ENCODE measurements around the gene PIK3AP1. TPM values are rescaled to one million over a fixed set of nuclear protein-coding genes. Genes with fewer than 3 reads are reported as not detected.
"Not testable (repeated sequence)": the region's sequence is repeated elsewhere in the genome, so short reads cannot be mapped to it uniquely, and the experiment has no call there.

The PIK3AP1 gene
- total RNA-seq, 1 experiment from 2014 or later = 1.7 TPM

DNA sequence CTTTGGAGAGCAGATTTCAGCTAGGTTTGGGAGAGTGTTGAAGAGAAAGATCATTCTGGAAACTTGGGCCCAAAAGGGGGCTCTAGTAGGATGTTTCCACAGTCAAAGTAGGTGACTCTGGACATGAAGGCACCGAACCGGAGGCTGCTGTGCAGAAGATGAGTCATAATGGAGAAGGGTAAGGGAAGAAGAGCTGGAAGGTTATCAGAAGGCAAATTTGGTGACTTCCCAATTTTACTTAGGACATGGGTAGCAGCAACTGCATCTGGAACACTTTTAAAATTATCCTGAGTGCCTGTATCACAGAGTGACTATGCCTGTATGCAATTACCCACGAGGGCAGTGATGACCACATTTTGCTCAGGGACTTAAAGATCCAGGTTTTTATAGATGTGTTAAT, 38.8 kb downstream of the PIK3AP1 start:
- no peaks in the 10 kb centered on the region for H4K20me1 ChIP-seq (ENCODE audit: insufficient read depth)
- no peak overlapping the region for H3K4me2 ChIP-seq
- H2AFZ ChIP-seq = no peak overlapping the region
- H3K36me3 ChIP-seq (ENCODE audit: low read depth) = no peaks in the 10 kb centered on the region
- no peak for DNase-seq
- no peaks in the 10 kb centered on the region for H3K79me2 ChIP-seq (ENCODE audit: low read depth)
- POLR2A ChIA-PET (ENCODE audit: unreplicated experiment) = no interaction called here
- intact Hi-C loops (cut with micrococcal nuclease; ENCODE audit: unreplicated experiment) = no loop called here
- no peaks in the 10 kb centered on the region for H3F3A ChIP-seq (ENCODE audit: insufficient read depth, low read depth)
- TF ChIP-seq EZH2 (IDR thresholded peaks at IDR 0.05; ENCODE audit: low read depth) = no peak
- TF ChIP-seq, protein P1, sequence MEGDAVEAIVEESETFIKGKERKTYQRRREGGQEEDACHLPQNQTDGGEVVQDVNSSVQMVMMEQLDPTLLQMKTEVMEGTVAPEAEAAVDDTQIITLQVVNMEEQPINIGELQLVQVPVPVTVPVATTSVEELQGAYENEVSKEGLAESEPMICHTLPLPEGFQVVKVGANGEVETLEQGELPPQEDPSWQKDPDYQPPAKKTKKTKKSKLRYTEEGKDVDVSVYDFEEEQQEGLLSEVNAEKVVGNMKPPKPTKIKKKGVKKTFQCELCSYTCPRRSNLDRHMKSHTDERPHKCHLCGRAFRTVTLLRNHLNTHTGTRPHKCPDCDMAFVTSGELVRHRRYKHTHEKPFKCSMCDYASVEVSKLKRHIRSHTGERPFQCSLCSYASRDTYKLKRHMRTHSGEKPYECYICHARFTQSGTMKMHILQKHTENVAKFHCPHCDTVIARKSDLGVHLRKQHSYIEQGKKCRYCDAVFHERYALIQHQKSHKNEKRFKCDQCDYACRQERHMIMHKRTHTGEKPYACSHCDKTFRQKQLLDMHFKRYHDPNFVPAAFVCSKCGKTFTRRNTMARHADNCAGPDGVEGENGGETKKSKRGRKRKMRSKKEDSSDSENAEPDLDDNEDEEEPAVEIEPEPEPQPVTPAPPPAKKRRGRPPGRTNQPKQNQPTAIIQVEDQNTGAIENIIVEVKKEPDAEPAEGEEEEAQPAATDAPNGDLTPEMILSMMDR (conservative IDR thresholded peaks at IDR 0.05) = no peak
- no peak overlapping the region for H3K4me3 ChIP-seq
- no peaks in the 10 kb centered on the region for H3K4me1 ChIP-seq (replicated peaks; ENCODE audit: insufficient read depth)
- H3K9me3 ChIP-seq (ENCODE audit: insufficient read depth, low read depth) = no peaks in the 10 kb centered on the region
- no peak overlapping the region for H3K27ac ChIP-seq
- no peaks in the 10 kb centered on the region for H3K9me2 ChIP-seq (ENCODE audit: insufficient read depth)
- CTCF ChIA-PET = no interaction called here
- H3K27me3 ChIP-seq (ENCODE audit: insufficient read depth, low read depth) = no peaks in the 10 kb centered on the region
- no TSS peak for BruUV-seq (replicated peaks)

DNA sequence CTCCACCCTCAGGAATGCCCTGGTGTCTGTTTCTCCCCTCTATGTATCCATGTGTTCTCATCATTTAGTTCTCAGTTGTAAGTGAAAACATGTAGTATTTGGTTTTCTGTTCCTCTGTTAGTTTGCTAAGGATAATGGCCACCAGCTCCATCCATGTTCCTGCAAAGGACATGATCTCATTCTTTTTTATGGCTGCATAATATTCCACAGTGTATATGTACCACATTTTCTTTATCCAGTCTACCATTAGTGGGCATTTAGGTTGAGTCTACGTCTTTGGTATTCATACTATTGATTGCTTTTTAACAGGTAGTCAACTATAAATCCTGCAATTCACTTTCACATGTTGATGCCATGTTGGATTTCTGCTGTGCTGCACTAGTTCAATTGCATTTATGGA, 39.9 kb downstream of the PIK3AP1 start:
- H3F3A ChIP-seq (ENCODE audit: insufficient read depth, low read depth); POLR2A ChIA-PET (ENCODE audit: unreplicated experiment); H3K4me1 ChIP-seq (replicated peaks; ENCODE audit: insufficient read depth); H3K27me3 ChIP-seq (ENCODE audit: insufficient read depth, low read depth); CTCF ChIA-PET; H3K9me2 ChIP-seq (ENCODE audit: insufficient read depth); H3K4me2 ChIP-seq; intact Hi-C loops (cut with micrococcal nuclease; ENCODE audit: unreplicated experiment); BruUV-seq (replicated peaks); H4K20me1 ChIP-seq (ENCODE audit: insufficient read depth); H3K4me3 ChIP-seq; DNase-seq; H3K79me2 ChIP-seq (ENCODE audit: low read depth); H3K36me3 ChIP-seq (ENCODE audit: low read depth); H3K27ac ChIP-seq; H2AFZ ChIP-seq; H3K9me3 ChIP-seq (ENCODE audit: insufficient read depth, low read depth): not testable (repeated sequence)

DNA sequence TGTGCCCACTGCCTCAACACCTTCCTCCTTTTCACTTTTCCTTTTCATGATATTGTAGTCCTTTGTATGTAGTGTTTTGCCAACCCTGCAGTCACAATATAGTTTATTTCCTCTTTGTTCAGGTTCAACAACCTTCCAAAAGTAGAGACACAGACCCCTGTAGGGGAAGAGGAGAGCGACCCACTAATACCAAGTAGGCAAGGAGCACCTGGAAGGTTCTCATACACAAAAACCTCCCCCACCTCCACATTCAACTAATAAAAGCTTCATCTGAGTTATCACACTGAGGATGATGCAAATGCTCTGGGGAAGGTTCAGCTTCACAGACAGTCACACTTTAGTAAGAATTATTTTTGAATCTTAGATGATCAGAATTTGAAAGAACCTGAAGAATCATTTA, 41.6 kb downstream of the PIK3AP1 start:
- H3F3A ChIP-seq (ENCODE audit: insufficient read depth, low read depth) = peaks cover 10% of the 10 kb centered on the region; the same call in 1 of the 2 replicates
- TF ChIP-seq EZH2 (IDR thresholded peaks at IDR 0.05; ENCODE audit: low read depth) = no peak
- TF ChIP-seq, protein P1 (conservative IDR thresholded peaks at IDR 0.05) = no peak

More for the DNA sequence above, 41.6 kb downstream of the PIK3AP1 start:
- Histone ChIP-seq H2AFZ (no peak overlapping the region), H4K20me1 (ENCODE audit: insufficient read depth) (no peaks in the 10 kb centered on the region), H3K79me2 (ENCODE audit: low read depth) (no peaks in the 10 kb centered on the region), H3K27me3 (ENCODE audit: insufficient read depth, low read depth) (no peaks in the 10 kb centered on the region), H3K4me1 (replicated peaks; ENCODE audit: insufficient read depth) (peaks cover 18% of the 10 kb centered on the region), H3K27ac (no peak overlapping the region), H3K9me2 (ENCODE audit: insufficient read depth) (no peaks in the 10 kb centered on the region), H3K36me3 (ENCODE audit: low read depth) (no peaks in the 10 kb centered on the region), H3K4me2 (no peak overlapping the region), H3K9me3 (ENCODE audit: insufficient read depth, low read depth) (no peaks in the 10 kb centered on the region), H3K4me3 (no peak overlapping the region)
- intact Hi-C loops (cut with micrococcal nuclease; ENCODE audit: unreplicated experiment) = no loop called here
- no peak for DNase-seq
- CTCF ChIA-PET = no interaction called here
- POLR2A ChIA-PET (ENCODE audit: unreplicated experiment) = no interaction called here
- no TSS peak for BruUV-seq (replicated peaks)
